GM18873 (cell line): Measurements from ENCODE around the gene CSNK2B.

Experiments used
- ATAC-seq: cut with Tn5 transposase; IDR thresholded peaks from one replicate; pipeline ENCODE4 v1.9.1; 2021; ENCODE audit warnings: mild to moderate bottlenecking, moderate library complexity, moderate number of reproducible peaks; ENCODE audit not compliant: unreplicated experiment, low FRiP score

Gene CSNK2B

GRCh38 chr6:31636698-31637596 is 28.9 kb upstream of the CSNK2B start:
- no peak for ATAC-seq

- no peak for ATAC-seq
Measured at GRCh38 chr6:31639043-31639442, 26.8 kb upstream of the CSNK2B start.

- no peak for ATAC-seq
Measured at GRCh38 chr6:31639449-31639861, 26.4 kb upstream of the CSNK2B start.

- ATAC-seq: no peak
Measured at GRCh38 chr6:31640612-31641011, 25.3 kb upstream of the CSNK2B start.

GRCh38 chr6:31641370-31641769 is 24.5 kb upstream of the CSNK2B start:
- ATAC-seq: no peak

GRCh38 chr6:31642798-31643570 is 22.9 kb upstream of the CSNK2B start:
- ATAC-seq: no peak

- ATAC-seq: no peak
Measured at GRCh38 chr6:31643818-31644454, 21.9 kb upstream of the CSNK2B start.

GRCh38 chr6:31645325-31645724 is 20.6 kb upstream of the CSNK2B start:
- ATAC-seq: no peak

GRCh38 chr6:31651602-31652191 is 14.2 kb upstream of the CSNK2B start:
- peak; percentile 19 for ATAC-seq

- ATAC-seq: peak; percentile 48
Measured at GRCh38 chr6:31652925-31653724, 12.8 kb upstream of the CSNK2B start.

- no peak for ATAC-seq
Measured at GRCh38 chr6:31654574-31655348, 11.1 kb upstream of the CSNK2B start.

- no peak for ATAC-seq
Measured at GRCh38 chr6:31655349-31656237, 10.3 kb upstream of the CSNK2B start, which contains the start of gene APOM. Gene APOM, plus strand, starts transcription at chr6:31655894. Its CDS starts 73 bp downstream, at chr6:31655967.

GRCh38 chr6:31657406-31658157 is 8.3 kb upstream of the CSNK2B start:
- no peak for ATAC-seq

- no peak for ATAC-seq
Measured at GRCh38 chr6:31658158-31658688, 7.7 kb upstream of the CSNK2B start.

- ATAC-seq: no peak
Measured at GRCh38 chr6:31658983-31659648, 6.8 kb upstream of the CSNK2B start.

GRCh38 chr6:31659649-31660380 is 6.1 kb upstream of the CSNK2B start:
- ATAC-seq: no peak
